Endothelial cell of umbilical vein (primary cell): ENCODE measurements around the gene PEDS1. TPM values are rescaled to one million over a fixed set of nuclear protein-coding genes. Genes with fewer than 3 reads are reported as not detected.
A peak's percentile ranks its signal among the peaks of the same experiment; 100 is the strongest.

Experiments used
- BruUV-seq: library from RNA; stranded (reverse); fragments of 400-500 nt; replicated peaks from 2 replicates; lab custom pipeline; 2021; lab: Mats Ljungman, UMichigan
- CTCF ChIA-PET: fragments of 300-600, 350-600 bp; sonication (Branson Sonifier 250); formaldehyde crosslinking; loops from one replicate; lab custom pipeline; 2021; ENCODE audit warnings: antibody characterized with exemption, inconsistent platforms; lab: Charles Lee
- POLR2A ChIA-PET: fragments of 300-600, 350-600 bp; sonication (Branson Sonifier 250); formaldehyde crosslinking; loops from one replicate; lab custom pipeline; 2021; ENCODE audit warnings: antibody characterized with exemption, inconsistent platforms; lab: Charles Lee
- DNase-seq: peaks from one replicate; pipeline ENCODE4 v3.0.0-alpha.2; 2011; ENCODE audit warnings: low read depth, low spot score
- FAIRE-seq: peaks from 2 replicates; lab custom pipeline; 2011; peaks lifted over from hg19 to GRCh38; lab: Jason Lieb, UNC
- H2AFZ ChIP-seq: 2 replicates; pipeline ENCODE4 v1.6.0; 2012; ENCODE audit warnings: low read depth, low read length, control low read depth, inconsistent platforms
- H3K27ac ChIP-seq: 2 replicates; pipeline ENCODE4 v1.5.1; 2011; ENCODE audit warnings: low read depth, mild to moderate bottlenecking, control low read depth, low read length, moderate library complexity; ENCODE audit not compliant: insufficient read depth
- H3K27me3 ChIP-seq, 2 experiments: 2 replicates each; pipeline versions ENCODE4 v1.6.0 to v1.6.1; 2011; ENCODE audit warnings: low read length in 2 of 2, mixed read lengths in 1 of 2; ENCODE audit not compliant: control insufficient read depth in 2 of 2, insufficient read depth in 2 of 2
- H3K36me3 ChIP-seq, 2 experiments: 2 replicates in 1 of 2; 3 replicates in 1 of 2; pipeline ENCODE4 v1.5.1; 2011; ENCODE audit warnings: low read length in 2 of 2, mild to moderate bottlenecking in 1 of 2, moderate library complexity in 1 of 2; ENCODE audit not compliant: control insufficient read depth in 2 of 2, insufficient read depth in 2 of 2; ENCODE audit errors: extremely low read depth in 1 of 2
- H3K4me1 ChIP-seq: 3 replicates; pipeline ENCODE4 v1.5.1; 2011; ENCODE audit warnings: mild to moderate bottlenecking, low read length; ENCODE audit not compliant: control insufficient read depth, insufficient read depth; ENCODE audit errors: extremely low read depth
- H3K4me2 ChIP-seq: 2 replicates; pipeline ENCODE4 v1.6.1; 2011; ENCODE audit warnings: low read length, control low read depth, mixed read lengths; ENCODE audit not compliant: insufficient read depth
- H3K4me3 ChIP-seq, 3 experiments: fragments of 200-600 bp in 1 of 3; sonication (generic), shearing (Covaris generic) in 1 of 3; replicated peaks in 1 of 3; 2 replicates each; pipeline ENCODE4 v1.5.1; 2011 to 2016; ENCODE audit warnings: control low read depth in 3 of 3, low read length in 3 of 3, mild to moderate bottlenecking in 2 of 3, inconsistent platforms in 1 of 3, low read depth in 1 of 3, moderate library complexity in 1 of 3; ENCODE audit not compliant: insufficient read depth in 1 of 3
- H3K79me2 ChIP-seq: 2 replicates; pipeline ENCODE4 v1.6.0; 2012; ENCODE audit warnings: low read length, inconsistent platforms; ENCODE audit not compliant: control insufficient read depth, insufficient read depth
- H3K9ac ChIP-seq: replicated peaks from 2 replicates; pipeline ENCODE3; 2011; ENCODE audit warnings: low read length, control low read depth; ENCODE audit not compliant: insufficient read depth; ENCODE audit errors: extremely low read depth
- H3K9me1 ChIP-seq: replicated peaks from 3 replicates; pipeline ENCODE4 v1.6.0; 2011; ENCODE audit warnings: mild to moderate bottlenecking, low read length; ENCODE audit not compliant: control insufficient read depth, insufficient read depth; ENCODE audit errors: extremely low read depth
- H3K9me3 ChIP-seq: replicated peaks from 2 replicates; pipeline ENCODE4 v1.5.1; 2012; ENCODE audit warnings: low read length, inconsistent platforms; ENCODE audit not compliant: control insufficient read depth, insufficient read depth
- H4K20me1 ChIP-seq: replicated peaks from 2 replicates; pipeline ENCODE3; 2011; ENCODE audit warnings: mild to moderate bottlenecking, low read length; ENCODE audit not compliant: control insufficient read depth, insufficient read depth; ENCODE audit errors: extremely low read depth
- CTCF ChIP-seq, 2 donors: IDR thresholded peaks; 1 replicate in 1 of 2; 2 replicates in 1 of 2; pipeline ENCODE4 v1.5.1; 2011; ENCODE audit warnings: low read length in 2 of 2, mild to moderate bottlenecking in 2 of 2, moderate library complexity in 2 of 2, control low read depth in 1 of 2, inconsistent platforms in 1 of 2, low read depth in 1 of 2; ENCODE audit not compliant: insufficient read depth in 1 of 2; ENCODE audit errors: extremely low read depth in 1 of 2
- EZH2 ChIP-seq: IDR thresholded peaks from 2 replicates; pipeline ENCODE4 v1.6.1; 2012; ENCODE audit warnings: borderline replicate concordance, low read depth, mild to moderate bottlenecking, moderate library complexity, low read length, inconsistent platforms; ENCODE audit not compliant: severe bottlenecking
- FOS ChIP-seq: IDR thresholded peaks from 2 replicates; pipeline ENCODE4 v1.6.1; 2011; ENCODE audit warnings: mild to moderate bottlenecking, low read length, moderate library complexity, borderline replicate concordance; ENCODE audit not compliant: insufficient read depth
- GATA2 ChIP-seq: IDR thresholded peaks from 2 replicates; pipeline ENCODE4 v1.7.0; 2011; ENCODE audit warnings: low read depth, mild to moderate bottlenecking, moderate library complexity, mixed read lengths, low read length; ENCODE audit not compliant: insufficient read length, insufficient read depth
- JUN ChIP-seq: IDR thresholded peaks from 2 replicates; pipeline ENCODE4 v1.6.1; 2011; ENCODE audit warnings: borderline replicate concordance, low read depth; ENCODE audit not compliant: insufficient read length, insufficient read depth
- MAX ChIP-seq: IDR thresholded peaks from 2 replicates; pipeline ENCODE4 v1.6.1; 2011; ENCODE audit not compliant: insufficient read depth, insufficient read length
- MYC ChIP-seq: IDR thresholded peaks from one replicate; pipeline ENCODE4 v1.6.1; 2011; ENCODE audit warnings: mild to moderate bottlenecking, low read depth, low read length
- POLR2A ChIP-seq: IDR thresholded peaks from 2 replicates; pipeline ENCODE4 v1.6.1; 2012; ENCODE audit warnings: low read depth, mild to moderate bottlenecking, control low read depth, low read length
- POLR2AphosphoS5 ChIP-seq: IDR thresholded peaks from 2 replicates; pipeline ENCODE4 v1.6.1; 2012; ENCODE audit warnings: low read depth, mild to moderate bottlenecking, control low read depth, low read length, moderate library complexity; ENCODE audit not compliant: insufficient read depth
- dilution Hi-C: fragments of 300-500 bp; cut with MboI; formaldehyde crosslinking; loops from one replicate; pipeline ENCODE4 v1.15.0; 2019; ENCODE audit warnings: low sequenced_read_pairs; ENCODE audit not compliant: extremely low pct_ligation_motif_present
- intact Hi-C: fragments of 100-400 bp; cut with micrococcal nuclease; formaldehyde crosslinking; loops from one replicate; pipeline ENCODE4 v1.10.0; 2022
- polyA plus RNA-seq, 4 experiments: library from polyadenylated mRNA; depleted of rRNA in 3 of 4; stranded (reverse) in 3 of 4; unstranded in 1 of 4; fragments of >200 nt; gene quantifications; 2 replicates each; pipeline versions ENCODE4 v1.2.1 to v1.2.3, GENCODE V29; 2011 to 2012; ENCODE audit warnings: missing spikeins in 1 of 4
- total RNA-seq: library from RNA; stranded (reverse); gene quantifications from 2 replicates; pipeline ENCODE4 v1.2.3, GENCODE V29; 2021

The PEDS1 gene
- total and polyA plus RNA-seq, 2 donors (not counting 3 experiments of a cell fraction or from before 2014, with no cell fraction given) = 62.7 to 131 TPM

DNA sequence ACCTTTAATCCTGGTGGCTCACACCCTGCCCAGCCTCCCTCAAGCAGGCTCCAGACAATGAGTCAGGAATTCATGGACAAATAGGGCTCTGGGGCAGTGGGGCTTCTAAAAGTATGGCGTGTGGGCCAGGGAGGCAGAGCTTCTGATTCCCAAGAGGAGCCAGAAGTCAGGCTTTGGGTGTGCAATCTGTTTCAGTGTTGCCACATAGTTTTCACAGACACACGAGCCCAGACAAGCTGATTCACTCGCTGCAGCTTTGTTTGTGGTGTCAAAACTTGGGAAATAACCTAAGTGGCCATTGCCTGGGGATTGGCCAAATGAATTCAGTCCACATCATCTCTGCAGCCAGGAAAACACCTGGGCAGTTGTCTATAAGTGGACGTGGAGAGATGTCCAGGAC lies 9.2 kb downstream of the PEDS1 start:
- DNase-seq (peak; percentile 40), FAIRE-seq (peak; percentile 64)
- H3K79me2 ChIP-seq = peaks cover 78% of the 10 kb centered on the region
- CTCF ChIA-PET = interaction anchor here (1.0 to 2.4 kb wide), 11 partner anchors 8 to 165 kb away, joined by 3 to 14 read pairs (median 6); partner anchors contain the start of gene PEDS1
- H3K9me1 ChIP-seq = no peaks in the 10 kb centered on the region
- no peak overlapping the region for H3K4me2 ChIP-seq
- H3K9ac ChIP-seq = peak overlapping the region; percentile 5
- intact Hi-C loops (no loop called here), dilution Hi-C loops (no loop called here)
- no TSS peak for BruUV-seq
- no peak for TF ChIP-seq POLR2AphosphoS5
- no peak for TF ChIP-seq EZH2
- TF ChIP-seq MYC = no peak
- no peak for TF ChIP-seq CTCF (IDR thresholded peaks at IDR 0.05; ENCODE audit: extremely low read depth in 1 of 2, insufficient read depth in 1 of 2, low read depth in 1 of 2, low read length in 2 of 2)
- TF ChIP-seq MAX = no peak
- no peak for TF ChIP-seq GATA2
- no peak for TF ChIP-seq JUN
- TF ChIP-seq POLR2A = no peak
- TF ChIP-seq FOS = no peak
- H3K27ac ChIP-seq = peak overlapping the region; percentile 78
- H2AFZ ChIP-seq = no peak overlapping the region
- H3K4me3 ChIP-seq = no peak overlapping the region
- no peaks in the 10 kb centered on the region for H4K20me1 ChIP-seq
- H3K27me3 ChIP-seq = no peaks in the 10 kb centered on the region
- H3K9me3 ChIP-seq = no peaks in the 10 kb centered on the region
- H3K36me3 ChIP-seq = peaks cover 17 to 24% of the 10 kb centered on the region in 2 experiments
- H3K4me1 ChIP-seq = peaks cover 75% of the 10 kb centered on the region
- POLR2A ChIA-PET = interaction anchor here (0.8 kb wide), 2 partner anchors 22 to 24 kb away, joined by 3 read pairs; no protein-coding TSS in a partner anchor
